Camera-type eye (tissue), 1 donor: ENCODE measurements around the gene PTRHD1. TPM values are rescaled to one million over a fixed set of nuclear protein-coding genes. Genes with fewer than 3 reads are reported as not detected.

Experiments used
- total RNA-seq: library from RNA; depleted of rRNA; stranded (reverse); fragments of >200 nt; gene quantifications from one replicate; pipeline ENCODE4 v1.2.3, GENCODE V29; 2014

The PTRHD1 gene, protein sequence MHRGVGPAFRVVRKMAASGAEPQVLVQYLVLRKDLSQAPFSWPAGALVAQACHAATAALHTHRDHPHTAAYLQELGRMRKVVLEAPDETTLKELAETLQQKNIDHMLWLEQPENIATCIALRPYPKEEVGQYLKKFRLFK
- 19.4 TPM for total RNA-seq

DNA sequence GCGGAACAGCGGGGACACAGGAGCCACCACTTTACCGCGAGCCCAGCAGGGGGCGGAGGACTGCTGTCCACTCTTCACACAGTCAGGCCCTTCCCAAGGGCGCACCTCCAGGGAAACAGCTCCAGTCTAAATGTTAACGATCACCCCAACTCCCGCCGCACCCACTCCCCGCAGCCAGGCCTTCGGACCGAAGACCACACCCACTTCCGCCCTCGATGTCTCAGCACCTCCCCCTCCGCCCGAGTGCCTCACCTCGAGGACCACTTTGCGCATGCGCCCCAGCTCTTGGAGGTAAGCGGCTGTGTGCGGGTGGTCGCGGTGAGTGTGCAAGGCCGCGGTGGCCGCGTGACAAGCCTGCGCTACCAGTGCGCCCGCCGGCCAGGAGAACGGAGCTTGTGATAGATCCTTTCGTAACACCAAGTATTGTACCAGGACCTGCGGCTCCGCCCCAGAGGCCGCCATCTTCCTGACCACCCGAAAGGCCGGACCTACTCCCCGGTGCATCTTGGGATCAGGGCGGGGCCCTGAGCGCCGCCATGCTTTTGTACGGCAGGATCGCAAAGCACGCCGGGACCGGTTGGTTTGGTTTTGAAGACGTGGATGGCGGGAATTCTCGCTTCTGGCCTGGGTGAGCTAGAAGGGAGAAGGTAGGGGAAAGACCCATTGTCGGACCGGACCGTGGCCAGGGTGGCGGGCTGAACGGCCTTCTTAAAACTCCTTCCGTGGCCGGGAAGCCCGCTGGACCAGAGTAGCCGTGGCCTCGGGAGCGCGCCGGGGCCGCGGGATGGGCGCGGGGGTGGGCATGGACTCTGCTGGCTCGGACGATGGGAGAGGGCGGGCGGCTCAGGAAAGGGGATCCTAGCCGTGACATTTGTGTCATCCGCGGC lies at the start of gene PTRHD1, which contains the start of gene CENPO:
TSS of gene PTRHD1 (minus strand) at position 518 of the 887 bp plus-strand sequence. CDS start at position 504, 14 bp downstream.
TSS of gene CENPO (plus strand) at position 552 of the 887 bp plus-strand sequence. CDS start 495 bp downstream, outside the sequence.

Other genes with a start within 250 kb of the PTRHD1 start
- 10.9 TPM for gene CENPO, start within 50 bp of the PTRHD1 start, total RNA-seq
- gene ADCY3, start 126.8 kb upstream of the PTRHD1 start, total RNA-seq, result 28.5 TPM
- gene DNAJC27, start 178.6 kb upstream of the PTRHD1 start, total RNA-seq, result 22.6 TPM
- gene EFR3B, start 248.7 kb upstream of the PTRHD1 start, total RNA-seq, result 32.6 TPM